D721Med (cell line): Measurements from ENCODE around the gene CTU2.

Source experiments
- DNase-seq: peaks from one replicate; pipeline ENCODE4 v3.0.0; 2011; ENCODE audit warnings: low spot score; ENCODE audit not compliant: insufficient read length
- FAIRE-seq: peaks from 2 replicates; lab custom pipeline; 2011; peaks lifted over from hg19 to GRCh38; lab: Jason Lieb, UNC
- TF ChIP-seq, protein P1 (sequence below): IDR thresholded peaks from 2 replicates; pipeline ENCODE4 v1.5.1; 2012; ENCODE audit warnings: mild to moderate bottlenecking, control low read depth; ENCODE audit not compliant: insufficient read depth; ENCODE audit errors: missing control alignments

Gene CTU2

DNA sequence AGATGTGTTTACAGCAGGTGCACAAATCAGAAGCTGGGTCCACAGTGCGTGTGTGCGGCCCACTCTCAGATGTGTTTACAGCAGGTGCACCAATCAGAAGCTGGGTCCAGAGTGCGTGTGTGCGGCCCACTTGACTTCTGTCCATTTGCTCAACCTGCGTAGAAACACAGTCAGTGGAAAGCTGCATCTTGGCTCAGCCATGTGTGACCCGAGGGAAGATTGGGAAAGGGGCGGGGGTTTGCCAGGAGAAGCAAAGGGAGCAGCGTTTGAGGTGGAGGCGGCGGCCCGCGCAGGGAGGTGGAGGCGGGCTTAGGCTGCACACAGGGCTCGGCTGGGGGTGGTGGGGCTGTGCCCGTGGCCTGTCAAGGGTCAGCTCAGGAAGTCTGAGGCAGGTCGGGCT is 4.3 kb downstream of the CTU2 start:
- FAIRE-seq, result no peak
- TF ChIP-seq, protein P1, sequence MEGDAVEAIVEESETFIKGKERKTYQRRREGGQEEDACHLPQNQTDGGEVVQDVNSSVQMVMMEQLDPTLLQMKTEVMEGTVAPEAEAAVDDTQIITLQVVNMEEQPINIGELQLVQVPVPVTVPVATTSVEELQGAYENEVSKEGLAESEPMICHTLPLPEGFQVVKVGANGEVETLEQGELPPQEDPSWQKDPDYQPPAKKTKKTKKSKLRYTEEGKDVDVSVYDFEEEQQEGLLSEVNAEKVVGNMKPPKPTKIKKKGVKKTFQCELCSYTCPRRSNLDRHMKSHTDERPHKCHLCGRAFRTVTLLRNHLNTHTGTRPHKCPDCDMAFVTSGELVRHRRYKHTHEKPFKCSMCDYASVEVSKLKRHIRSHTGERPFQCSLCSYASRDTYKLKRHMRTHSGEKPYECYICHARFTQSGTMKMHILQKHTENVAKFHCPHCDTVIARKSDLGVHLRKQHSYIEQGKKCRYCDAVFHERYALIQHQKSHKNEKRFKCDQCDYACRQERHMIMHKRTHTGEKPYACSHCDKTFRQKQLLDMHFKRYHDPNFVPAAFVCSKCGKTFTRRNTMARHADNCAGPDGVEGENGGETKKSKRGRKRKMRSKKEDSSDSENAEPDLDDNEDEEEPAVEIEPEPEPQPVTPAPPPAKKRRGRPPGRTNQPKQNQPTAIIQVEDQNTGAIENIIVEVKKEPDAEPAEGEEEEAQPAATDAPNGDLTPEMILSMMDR, result no peak
- no peak for DNase-seq

DNA sequence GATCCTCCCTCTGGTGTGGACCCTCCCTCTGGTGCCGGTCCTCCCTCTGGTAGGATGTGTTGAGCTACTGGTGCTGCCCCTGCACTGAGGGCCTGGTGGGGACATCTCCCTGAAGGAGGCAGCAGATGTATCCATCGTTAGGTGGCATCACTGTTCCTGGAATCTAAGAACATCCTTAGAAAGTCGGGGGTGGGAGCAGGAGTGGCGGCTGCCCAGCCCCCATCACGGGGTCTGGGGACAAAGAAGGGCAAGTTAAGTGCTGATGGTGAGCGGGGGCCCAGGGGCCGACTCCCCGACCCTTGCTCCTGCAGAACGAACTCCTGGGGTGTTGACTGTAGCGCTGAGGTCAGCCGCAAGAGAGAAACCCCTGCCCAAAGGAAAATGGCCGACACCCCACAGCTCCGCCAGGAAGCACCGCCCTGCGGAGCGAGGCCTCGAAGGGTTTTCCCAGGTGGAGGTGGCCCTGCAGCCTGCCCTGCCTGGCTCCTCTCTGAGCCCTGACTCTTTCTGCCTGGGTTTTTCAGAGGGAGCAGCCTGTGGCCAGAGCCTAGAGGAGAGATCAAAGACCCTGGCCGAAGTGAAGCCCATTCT is 5.5 kb downstream of the CTU2 start:
- DNase-seq (no peak), FAIRE-seq (no peak)
- TF ChIP-seq, protein P1, result no peak

DNA sequence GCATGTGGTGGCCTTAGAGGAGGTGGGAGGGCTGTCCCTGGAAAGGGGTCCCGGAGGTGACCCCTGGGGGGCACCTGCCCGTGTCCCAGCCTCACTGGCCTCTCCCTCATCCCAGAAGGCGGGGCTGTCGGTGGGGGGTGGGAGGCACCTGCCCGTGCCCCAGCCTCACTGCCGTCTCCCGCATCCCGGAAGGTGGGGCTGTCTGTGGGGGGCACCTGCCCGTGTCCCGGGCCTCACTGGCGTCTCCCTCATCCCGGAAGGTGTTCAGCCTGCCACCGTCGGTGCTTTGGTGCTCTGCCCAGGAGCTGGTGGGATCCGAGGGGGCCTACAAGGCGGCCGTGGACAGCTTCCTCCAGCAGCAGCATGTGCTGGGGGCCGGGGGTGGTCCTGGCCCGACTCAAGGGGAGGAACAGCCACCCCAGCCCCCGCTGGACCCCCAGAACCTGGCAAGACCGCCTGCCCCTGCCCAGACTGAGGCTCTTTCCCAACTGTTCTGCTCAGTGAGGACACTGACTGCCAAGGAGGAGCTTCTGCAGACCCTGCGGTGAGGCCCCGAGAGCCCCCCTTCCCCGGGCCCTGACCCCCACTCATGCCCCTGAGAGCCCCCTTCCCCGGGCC is 6.2 kb downstream of the CTU2 start:
- TF ChIP-seq, protein P1, result no peak
- DNase-seq (no peak), FAIRE-seq (no peak)

DNA sequence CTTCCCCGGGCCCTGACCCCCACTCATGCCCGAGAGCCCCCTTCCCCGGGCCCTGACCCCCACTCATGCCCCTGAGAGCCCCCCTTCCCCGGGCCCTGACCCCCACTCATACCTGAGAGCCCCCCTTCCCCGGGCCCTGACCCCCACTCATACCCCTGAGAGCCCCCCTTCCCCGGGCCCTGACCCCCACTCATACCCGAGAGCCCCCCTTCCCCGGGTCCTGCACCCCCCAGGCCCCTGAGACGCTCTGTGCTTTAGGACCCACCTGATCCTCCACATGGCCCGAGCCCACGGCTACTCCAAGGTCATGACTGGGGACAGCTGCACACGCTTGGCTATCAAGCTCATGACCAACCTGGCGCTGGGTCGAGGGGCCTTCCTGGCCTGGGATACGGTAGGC is 6.8 kb downstream of the CTU2 start:
- TF ChIP-seq, protein P1, result no peak
- no peak for FAIRE-seq
- no peak for DNase-seq

DNA sequence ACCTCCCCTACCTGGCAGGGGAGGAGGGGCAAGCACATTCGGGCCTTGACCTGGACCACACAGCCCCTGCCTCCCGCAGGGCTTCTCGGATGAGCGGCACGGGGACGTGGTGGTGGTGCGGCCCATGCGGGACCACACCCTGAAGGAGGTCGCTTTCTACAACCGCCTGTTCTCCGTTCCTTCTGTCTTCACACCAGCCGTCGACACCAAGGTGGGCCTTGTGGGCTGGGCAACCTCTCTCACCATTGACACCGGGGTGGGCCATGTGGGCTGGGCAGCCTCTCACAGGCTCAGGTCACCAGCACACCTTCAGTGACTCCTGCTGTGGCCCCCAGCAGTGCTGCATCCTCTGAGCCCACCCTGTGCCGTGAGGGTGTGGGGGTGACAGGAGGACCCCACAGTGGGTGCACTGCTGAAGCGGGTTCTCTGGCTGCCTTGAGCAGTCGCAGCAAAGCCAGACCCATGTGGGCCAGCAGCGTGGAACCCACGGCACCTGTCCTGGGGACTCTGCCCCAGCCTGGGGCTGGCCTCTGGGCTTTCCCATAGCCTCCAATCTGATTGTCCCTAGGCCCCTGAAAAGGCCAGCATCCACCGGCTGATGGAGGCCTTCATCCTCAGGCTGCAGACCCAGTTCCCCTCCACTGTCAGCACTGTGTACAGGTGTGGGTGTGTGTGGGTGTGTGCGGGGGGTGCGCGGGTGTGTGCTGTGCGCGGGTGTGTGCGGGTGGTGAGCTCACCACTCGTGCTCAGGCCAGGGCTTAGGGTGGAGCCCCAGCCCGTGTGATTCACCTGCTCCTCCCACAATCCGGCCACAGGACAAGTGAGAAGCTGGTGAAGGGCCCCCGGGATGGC is 7.5 kb downstream of the CTU2 start:
- no peak for FAIRE-seq
- no peak for DNase-seq
- TF ChIP-seq, protein P1, result no peak

DNA sequence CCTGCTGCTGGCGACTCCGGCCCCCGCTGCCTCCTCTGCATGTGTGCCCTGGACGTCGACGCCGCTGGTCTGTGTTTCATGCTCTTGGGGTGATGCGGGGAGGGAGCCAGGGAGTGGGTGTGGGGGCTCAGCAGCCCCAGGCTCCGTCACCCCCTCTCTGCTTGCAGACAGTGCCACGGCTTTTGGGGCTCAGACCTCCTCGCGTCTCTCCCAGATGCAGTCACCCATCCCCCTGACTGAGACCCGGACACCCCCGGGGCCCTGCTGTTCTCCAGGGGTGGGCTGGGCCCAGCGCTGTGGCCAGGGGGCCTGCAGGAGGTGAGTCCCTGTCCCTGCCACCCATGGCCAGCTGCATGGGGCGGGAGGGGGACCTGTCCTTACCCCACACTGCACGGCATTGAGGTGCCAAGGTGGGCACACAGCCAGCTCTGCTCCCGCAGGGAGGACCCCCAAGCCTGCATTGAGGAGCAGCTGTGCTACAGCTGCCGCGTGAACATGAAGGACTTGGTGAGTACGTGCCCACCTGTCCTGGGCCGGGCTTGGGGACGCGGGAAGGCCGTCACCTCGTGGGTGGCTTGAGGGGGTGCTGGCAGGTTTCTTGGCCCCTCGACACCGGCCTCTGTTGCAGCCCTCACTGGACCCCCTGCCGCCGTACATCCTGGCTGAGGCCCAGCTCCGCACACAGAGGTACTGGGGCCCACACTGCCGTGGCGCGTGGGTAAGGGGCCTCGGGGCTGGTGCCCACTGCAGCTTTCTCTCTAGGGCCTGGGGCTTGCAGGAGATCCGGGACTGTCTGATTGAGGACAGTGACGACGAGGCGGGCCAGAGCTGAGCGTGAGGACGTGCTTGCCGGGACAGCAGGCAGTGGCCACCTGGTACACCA is 8.4 kb downstream of the CTU2 start:
- no peak for DNase-seq
- no peak for FAIRE-seq
- TF ChIP-seq, protein P1, result no peak
